Astrocyte (in vitro differentiated cells and primary cell): ENCODE results near the gene KIR3DL3. TPM values are rescaled to one million over a fixed set of nuclear protein-coding genes. Genes with fewer than 3 reads are reported as not detected.
"Not testable (repeated sequence)": the region's sequence is repeated elsewhere in the genome, so short reads cannot be mapped to it uniquely, and the experiment has no call there.

Source experiments
- DNase-seq: peaks from one replicate; pipeline ENCODE4 v3.0.0-alpha.2; 2010; ENCODE audit warnings: low read depth
- FAIRE-seq: peaks from 2 replicates; lab custom pipeline; 2011; peaks lifted over from hg19 to GRCh38; lab: Jason Lieb, UNC
- H2AFZ ChIP-seq: 2 replicates; pipeline ENCODE4 v1.6.0; 2012; ENCODE audit warnings: low read depth, low read length, inconsistent platforms
- H3K27ac ChIP-seq: 2 replicates; pipeline ENCODE4 v1.5.1; 2011; ENCODE audit warnings: low read depth, low read length, inconsistent platforms
- H3K27me3 ChIP-seq: 2 replicates; pipeline ENCODE4 v1.6.0; 2011; ENCODE audit warnings: low read length, inconsistent platforms; ENCODE audit not compliant: insufficient read depth
- H3K36me3 ChIP-seq: 2 replicates; pipeline ENCODE4 v1.5.1; 2011; ENCODE audit warnings: low read length, inconsistent platforms; ENCODE audit not compliant: insufficient read depth
- H3K4me1 ChIP-seq: 2 replicates; pipeline ENCODE4 v1.5.1; 2011; ENCODE audit warnings: low read length, inconsistent platforms; ENCODE audit not compliant: insufficient read depth
- H3K4me2 ChIP-seq: 2 replicates; pipeline ENCODE4 v1.6.0; 2012; ENCODE audit warnings: low read length, inconsistent platforms
- H3K4me3 ChIP-seq: 2 replicates; pipeline ENCODE4 v1.5.1; 2011; ENCODE audit warnings: low read depth, mild to moderate bottlenecking, low read length, inconsistent platforms; ENCODE audit not compliant: insufficient read depth
- H3K79me2 ChIP-seq: 2 replicates; pipeline ENCODE4 v1.6.0; 2012; ENCODE audit warnings: mild to moderate bottlenecking, low read length, inconsistent platforms; ENCODE audit not compliant: insufficient read depth
- H3K9ac ChIP-seq: 2 replicates; pipeline ENCODE4 v1.6.0; 2012; ENCODE audit warnings: mild to moderate bottlenecking, low read length, inconsistent platforms
- H3K9me3 ChIP-seq: 2 replicates; pipeline ENCODE4 v1.5.1; 2012; ENCODE audit warnings: low read depth, mild to moderate bottlenecking, low read length, inconsistent platforms; ENCODE audit not compliant: insufficient read depth
- H4K20me1 ChIP-seq: 2 replicates; pipeline ENCODE4 v1.6.0; 2012; ENCODE audit warnings: low read length, inconsistent platforms; ENCODE audit not compliant: insufficient read depth
- H3K27ac Mint-ChIP-seq: one replicate; pipeline ENCODE4 v1.8.0; 2021; ENCODE audit warnings: mild to moderate bottlenecking, mixed read lengths; ENCODE audit not compliant: unreplicated experiment
- H3K27me3 Mint-ChIP-seq: one replicate; pipeline ENCODE4 v1.8.0; 2021; ENCODE audit warnings: low read depth, mixed read lengths; ENCODE audit not compliant: unreplicated experiment
- H3K36me3 Mint-ChIP-seq: one replicate; pipeline ENCODE4 v1.8.0; 2021; ENCODE audit warnings: low read depth, mixed read lengths; ENCODE audit not compliant: unreplicated experiment
- H3K4me1 Mint-ChIP-seq: one replicate; pipeline ENCODE4 v1.8.0; 2021; ENCODE audit warnings: low read depth, mixed read lengths; ENCODE audit not compliant: unreplicated experiment
- H3K4me3 Mint-ChIP-seq: one replicate; pipeline ENCODE4 v1.8.0; 2021; ENCODE audit warnings: mild to moderate bottlenecking, moderate library complexity, mixed read lengths; ENCODE audit not compliant: unreplicated experiment
- H3K9me3 Mint-ChIP-seq: one replicate; pipeline ENCODE4 v1.8.0; 2021; ENCODE audit warnings: mild to moderate bottlenecking, mixed read lengths; ENCODE audit not compliant: unreplicated experiment
- total RNA-seq: library from RNA; stranded (reverse); gene quantifications from 2 replicates; pipeline ENCODE4 v1.2.1, GENCODE V29; 2021

The KIR3DL3 gene
- total RNA-seq, 1 donor from 2014 or later, result not detected

- H3K4me1 Mint-ChIP-seq, H4K20me1 ChIP-seq, H3K4me2 ChIP-seq, H3K9me3 ChIP-seq, H3K4me1 ChIP-seq, H3K36me3 ChIP-seq, H3K9ac ChIP-seq, H3K79me2 ChIP-seq, H3K4me3 ChIP-seq, H3K27ac ChIP-seq, DNase-seq, H3K27me3 ChIP-seq, H3K27me3 Mint-ChIP-seq, H3K4me3 Mint-ChIP-seq, FAIRE-seq, H3K27ac Mint-ChIP-seq, H3K36me3 Mint-ChIP-seq, H2AFZ ChIP-seq: not testable (repeated sequence)
- H3K9me3 Mint-ChIP-seq, result peaks cover 24% of the 10 kb centered on the region
These were observed 23.5 kb downstream of the KIR3DL3 start for GRCh38 chr19:54747614-54748322.

- not testable (repeated sequence) for H3K4me1 Mint-ChIP-seq, H3K27ac ChIP-seq, H3K36me3 Mint-ChIP-seq, H4K20me1 ChIP-seq, H3K27me3 ChIP-seq, H3K79me2 ChIP-seq, DNase-seq, H3K27me3 Mint-ChIP-seq, H3K4me2 ChIP-seq, H3K27ac Mint-ChIP-seq, H3K9ac ChIP-seq, H3K4me3 ChIP-seq, H3K4me3 Mint-ChIP-seq, H2AFZ ChIP-seq, H3K4me1 ChIP-seq, H3K36me3 ChIP-seq, FAIRE-seq, H3K9me3 ChIP-seq
- H3K9me3 Mint-ChIP-seq, result peaks cover 27% of the 10 kb centered on the region
These were observed 26.0 kb downstream of the KIR3DL3 start for GRCh38 chr19:54750276-54750675.

DNA sequence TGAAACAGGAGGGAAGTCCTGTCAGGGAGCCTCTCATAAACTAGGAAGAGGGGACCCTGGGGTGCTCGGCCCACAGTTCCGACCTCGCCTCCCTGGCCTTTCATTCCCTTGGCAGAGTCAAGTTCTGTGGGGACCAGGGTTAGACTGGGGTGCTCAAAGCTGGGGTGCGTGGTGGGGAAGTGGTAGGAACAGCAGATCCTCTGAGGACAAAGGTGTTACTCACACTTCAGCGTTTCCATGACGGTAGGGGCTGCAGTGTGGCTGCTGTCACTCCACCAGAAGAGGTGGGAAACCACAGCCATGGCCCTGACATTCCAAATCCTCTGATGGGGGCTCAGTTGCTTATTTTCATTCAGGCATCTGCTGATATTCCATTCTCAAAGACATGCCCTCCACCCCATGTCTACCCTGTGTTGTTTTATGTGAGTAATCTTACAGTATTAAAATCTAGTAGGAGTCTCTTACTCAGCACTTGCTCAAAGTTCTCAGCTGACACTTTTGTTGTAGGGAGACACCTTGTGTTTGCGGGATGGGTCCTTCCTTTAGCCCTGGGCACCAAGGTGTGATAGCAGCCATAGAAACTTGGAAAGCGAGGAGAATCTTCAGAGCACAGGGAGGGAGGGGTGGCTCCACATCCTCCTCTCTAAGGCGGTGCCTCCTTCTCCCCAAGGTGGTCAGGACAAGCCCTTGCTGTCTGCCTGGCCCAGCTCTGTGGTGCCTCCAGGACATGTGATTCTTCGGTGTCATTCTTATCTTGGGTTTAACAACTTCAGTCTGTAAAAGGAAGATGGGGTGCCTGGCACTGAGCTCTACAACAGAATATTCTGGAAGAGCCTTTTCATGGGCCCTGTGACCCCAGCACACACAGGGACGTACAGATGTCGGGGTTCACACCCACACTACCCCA is 32.2 kb downstream of the KIR3DL3 start:
- not testable (repeated sequence) for H3K4me1 ChIP-seq, H3K27me3 Mint-ChIP-seq, H3K79me2 ChIP-seq, H3K9me3 ChIP-seq, H3K9ac ChIP-seq, H3K4me3 ChIP-seq, H3K36me3 Mint-ChIP-seq, H3K4me3 Mint-ChIP-seq, H3K36me3 ChIP-seq, H2AFZ ChIP-seq, H3K27ac Mint-ChIP-seq, FAIRE-seq, DNase-seq, H3K27ac ChIP-seq, H3K4me2 ChIP-seq, H4K20me1 ChIP-seq, H3K4me1 Mint-ChIP-seq, H3K27me3 ChIP-seq
- H3K9me3 Mint-ChIP-seq, result peaks cover 24% of the 10 kb centered on the region

- not testable (repeated sequence) for H3K36me3 Mint-ChIP-seq, H3K4me2 ChIP-seq, H3K27ac Mint-ChIP-seq, H3K9me3 ChIP-seq, H3K4me1 Mint-ChIP-seq, H3K4me1 ChIP-seq, DNase-seq, H2AFZ ChIP-seq, H3K27ac ChIP-seq, H3K9ac ChIP-seq, H3K27me3 ChIP-seq, H3K4me3 Mint-ChIP-seq, H3K79me2 ChIP-seq, H3K36me3 ChIP-seq, FAIRE-seq, H4K20me1 ChIP-seq, H3K4me3 ChIP-seq, H3K27me3 Mint-ChIP-seq
- peaks cover 22% of the 10 kb centered on the region for H3K9me3 Mint-ChIP-seq
These were observed 34.3 kb downstream of the KIR3DL3 start for GRCh38 chr19:54758577-54758976.

- FAIRE-seq, H4K20me1 ChIP-seq: not testable (repeated sequence)
These were observed 40.0 kb downstream of the KIR3DL3 start for GRCh38 chr19:54764219-54764618.

More at GRCh38 chr19:54764219-54764618, 40.0 kb downstream of the KIR3DL3 start:
- H3K4me1 ChIP-seq, H3K27me3 ChIP-seq, H3K27me3 Mint-ChIP-seq, H3K4me3 ChIP-seq, H3K36me3 ChIP-seq, H3K27ac Mint-ChIP-seq, H3K36me3 Mint-ChIP-seq, DNase-seq, H3K9ac ChIP-seq, H3K27ac ChIP-seq, H2AFZ ChIP-seq, H3K4me1 Mint-ChIP-seq, H3K4me3 Mint-ChIP-seq, H3K79me2 ChIP-seq, H3K4me2 ChIP-seq, H3K9me3 ChIP-seq: not testable (repeated sequence)
- H3K9me3 Mint-ChIP-seq, result peaks cover 23% of the 10 kb centered on the region
